ENCODE measurements around the gene DDX49.
"Not testable (repeated sequence)": the region's sequence is repeated elsewhere in the genome, so short reads cannot be mapped to it uniquely, and the experiment has no call there.

The DDX49 gene

GRCh38 chr19:18895824-18896341 is 23.6 kb upstream of the DDX49 start, which contains the start of gene CERS1:
TSS of gene CERS1 (minus strand) at chr19:18896158. CDS start at chr19:18896072, 86 bp downstream.
- DNase-seq = peak; percentile 45

DNA sequence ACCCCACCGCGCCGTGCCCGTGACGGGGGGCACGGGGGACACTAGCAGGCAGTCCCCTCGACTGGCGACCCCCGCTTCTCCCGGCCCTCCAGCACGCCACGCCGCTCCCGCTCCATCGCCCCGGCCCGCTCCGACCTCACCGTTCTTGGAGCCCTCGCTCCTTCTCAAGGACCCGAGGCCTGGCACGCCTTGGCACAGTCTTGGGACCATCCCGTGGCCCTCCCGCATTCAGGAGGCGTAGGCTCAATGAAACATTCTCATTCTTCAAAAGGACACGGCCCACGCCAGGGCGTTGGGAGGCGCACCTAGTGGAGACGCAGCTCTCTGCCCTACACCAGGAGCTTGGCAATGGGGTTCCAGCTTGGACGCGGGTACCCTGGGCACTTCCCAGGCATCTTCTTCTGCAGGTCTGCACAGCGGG is 23.1 kb upstream of the DDX49 start:
- no peak for DNase-seq

DNA sequence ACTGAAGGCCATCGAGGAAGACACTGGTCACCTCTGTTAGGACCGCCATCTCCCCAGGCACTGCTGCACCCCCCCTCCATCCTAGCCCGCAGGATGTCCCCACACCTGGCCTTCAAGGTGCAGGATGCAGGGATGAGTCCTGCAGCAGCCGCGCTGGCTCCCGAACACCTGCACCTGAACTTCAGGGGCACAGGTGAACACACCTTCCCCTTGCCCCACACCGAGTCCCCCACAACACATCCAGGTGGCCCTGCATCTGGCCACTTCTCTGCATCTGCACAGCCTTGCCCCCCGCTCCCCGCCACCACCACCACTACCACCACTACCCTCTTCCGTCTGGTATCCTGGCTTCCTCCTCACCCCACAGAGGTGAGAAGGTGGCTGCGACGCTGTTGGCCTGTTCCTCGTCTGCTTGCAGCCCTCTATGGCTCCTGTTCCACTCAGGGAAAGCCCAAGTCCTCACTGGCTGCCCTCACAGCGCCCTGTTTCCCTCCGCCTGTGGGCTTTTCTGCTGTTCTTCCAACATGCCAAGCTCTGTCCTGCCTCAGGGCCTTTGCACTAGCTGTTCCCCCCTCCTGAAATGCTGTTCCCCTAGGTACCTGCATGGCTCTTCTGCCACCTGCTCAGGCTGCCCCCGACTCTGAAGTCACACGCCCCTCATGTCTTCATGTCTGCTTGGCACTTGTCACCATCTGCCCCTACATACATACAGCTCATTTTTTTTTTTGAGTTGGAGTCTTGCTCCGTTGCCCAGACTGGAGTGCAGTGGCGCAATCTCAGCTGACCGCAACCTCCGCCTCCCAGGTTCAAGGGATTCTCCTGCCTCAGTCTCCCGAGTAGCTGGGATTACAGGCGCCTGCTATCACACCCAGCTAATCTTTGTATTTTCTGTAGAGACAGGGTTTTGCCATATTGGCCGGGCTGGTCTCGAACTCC is 22.2 kb upstream of the DDX49 start:
- no peak for DNase-seq

- no peak for DNase-seq
Observed at GRCh38 chr19:18898081-18898606, 21.4 kb upstream of the DDX49 start.

GRCh38 chr19:18898607-18899408 is 20.7 kb upstream of the DDX49 start:
- no peak for DNase-seq

DNA sequence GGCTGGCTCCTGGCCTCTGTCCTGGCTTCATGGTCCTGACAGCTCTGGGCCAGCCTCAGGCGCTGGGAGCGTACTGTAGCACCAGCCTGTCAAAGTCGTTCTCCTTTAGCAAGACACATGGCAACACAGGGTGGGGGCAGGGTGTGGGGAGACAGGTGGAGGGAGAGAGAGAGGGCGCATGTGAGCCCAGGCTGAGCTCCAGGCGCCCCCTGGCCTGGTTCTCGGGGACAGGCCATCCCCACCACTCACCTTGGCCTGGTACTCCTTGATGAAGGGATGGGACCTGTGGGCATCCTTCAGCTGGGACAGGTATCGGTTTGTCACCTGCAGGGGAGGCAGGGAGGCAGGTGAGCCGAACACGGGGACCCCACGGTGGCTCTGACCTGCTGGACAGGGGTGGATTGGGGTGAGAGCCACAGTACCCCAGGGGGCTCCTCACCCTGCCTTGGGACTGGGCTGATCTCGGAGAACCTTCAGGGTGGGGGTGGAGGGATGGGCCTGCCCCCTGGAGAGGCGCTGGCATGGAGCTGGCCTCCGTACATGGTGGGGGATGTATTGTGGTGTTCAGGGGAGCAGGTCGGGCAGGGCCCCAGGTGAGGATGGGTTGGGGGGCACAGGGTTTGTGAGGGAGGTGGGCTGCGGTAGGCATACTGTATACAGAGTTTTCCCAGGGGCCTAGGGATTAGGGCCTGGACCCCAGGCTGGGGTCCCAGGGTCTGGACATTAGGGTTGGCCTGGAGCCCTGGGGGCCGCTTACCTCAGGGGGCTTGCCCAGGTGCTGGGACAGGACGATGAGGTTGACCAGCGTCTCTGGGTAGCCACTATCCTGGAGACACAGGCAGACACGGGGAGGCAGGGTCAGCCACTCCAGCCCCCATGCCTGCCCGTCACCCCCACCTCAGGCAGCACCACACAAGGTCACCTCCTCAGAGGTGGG is 19.6 kb upstream of the DDX49 start:
- DNase-seq = no peak

GRCh38 chr19:18900700-18901481 is 18.6 kb upstream of the DDX49 start:
- DNase-seq = no peak

- DNase-seq = no peak
Observed at GRCh38 chr19:18901491-18901890, 18.0 kb upstream of the DDX49 start.

GRCh38 chr19:18902519-18902918 is 17.0 kb upstream of the DDX49 start:
- DNase-seq = not testable (repeated sequence)

- DNase-seq = no peak
Observed at GRCh38 chr19:18903156-18904037, 16.1 kb upstream of the DDX49 start.

- no peak for DNase-seq
Observed at GRCh38 chr19:18904334-18905057, 15.0 kb upstream of the DDX49 start.

- no peak for DNase-seq
Observed at GRCh38 chr19:18905058-18905456, 14.5 kb upstream of the DDX49 start.

- no peak for DNase-seq
Observed at GRCh38 chr19:18905513-18906236, 13.8 kb upstream of the DDX49 start.

- DNase-seq = no peak
Observed at GRCh38 chr19:18906605-18907519, 12.7 kb upstream of the DDX49 start.

- DNase-seq = no peak
Observed at GRCh38 chr19:18908917-18909619, 10.4 kb upstream of the DDX49 start.

DNA sequence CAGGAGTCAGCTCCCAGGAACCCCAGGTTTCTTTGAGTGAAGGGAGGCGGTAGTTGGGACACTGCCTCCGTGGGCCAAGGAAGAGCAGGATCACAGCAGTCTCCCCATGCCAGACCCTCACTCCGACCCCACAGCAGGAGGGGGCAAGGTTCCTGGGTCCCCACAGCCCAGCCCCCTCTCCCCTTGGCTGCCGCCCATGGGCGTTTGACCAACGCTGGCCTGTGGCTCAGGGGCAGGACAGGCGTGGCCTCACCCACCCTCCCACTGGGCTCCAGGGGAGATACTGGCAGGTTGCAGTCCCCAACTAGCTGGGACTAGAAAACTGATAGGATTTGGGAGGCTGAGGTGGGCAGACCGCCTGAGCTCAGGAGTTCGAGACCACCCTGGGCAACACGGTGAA is 9.5 kb upstream of the DDX49 start:
- DNase-seq = no peak

All from NCI-H1105 treated with DMSO at 0.1 percent for 48 hours (cell line).